Activated CD4-positive, alpha-beta T cell treated with anti-CD3 and anti-CD28 coated beads, Interleukin-2, amount 50 U/mL, for 24 hours (primary cell): ENCODE results near the gene CDH6.

Experiments
- DNase-seq, 2 donors: peaks; one replicate each; pipeline ENCODE4 v3.0.0-alpha.2; 2020; ENCODE audit warnings: low read depth in 1 of 2, low spot score in 1 of 2

The CDH6 gene

GRCh38 chr5:31244921-31245320 is 51.4 kb downstream of the CDH6 start:
- DNase-seq: no peak

- DNase-seq: no peak
These were observed 53.9 kb downstream of the CDH6 start for GRCh38 chr5:31247381-31247780.

- no peak for DNase-seq
These were observed 56.7 kb downstream of the CDH6 start for GRCh38 chr5:31250201-31250600.

GRCh38 chr5:31251032-31251431 is 57.5 kb downstream of the CDH6 start:
- DNase-seq: no peak

- DNase-seq: no peak
These were observed 61.6 kb downstream of the CDH6 start for GRCh38 chr5:31255041-31255440.

- DNase-seq: no peak
These were observed 74.8 kb downstream of the CDH6 start for GRCh38 chr5:31268256-31268655.

GRCh38 chr5:31268686-31269085 is 75.2 kb downstream of the CDH6 start:
- DNase-seq: no peak

GRCh38 chr5:31269259-31269658 is 75.8 kb downstream of the CDH6 start:
- DNase-seq: no peak

- DNase-seq: no peak
These were observed 76.9 kb downstream of the CDH6 start for GRCh38 chr5:31270396-31270795.

- no peak for DNase-seq
These were observed 78.1 kb downstream of the CDH6 start for GRCh38 chr5:31271567-31271966.

GRCh38 chr5:31273161-31273560 is 79.7 kb downstream of the CDH6 start:
- no peak for DNase-seq

- no peak for DNase-seq
These were observed 80.3 kb downstream of the CDH6 start for GRCh38 chr5:31273631-31274378.

GRCh38 chr5:31280210-31280609 is 86.7 kb downstream of the CDH6 start:
- DNase-seq: no peak

GRCh38 chr5:31283326-31283725 is 89.8 kb downstream of the CDH6 start:
- DNase-seq: no peak

- DNase-seq: no peak
These were observed 91.5 kb downstream of the CDH6 start for GRCh38 chr5:31285025-31285424.

- no peak for DNase-seq
These were observed 94.5 kb downstream of the CDH6 start for GRCh38 chr5:31287985-31288384.

GRCh38 chr5:31289429-31289828 is 95.9 kb downstream of the CDH6 start:
- DNase-seq: no peak

GRCh38 chr5:31291323-31291854 is 97.9 kb downstream of the CDH6 start:
- no peak for DNase-seq

GRCh38 chr5:31300501-31300900 is 107.0 kb downstream of the CDH6 start:
- no peak for DNase-seq

GRCh38 chr5:31301833-31302232 is 108.3 kb downstream of the CDH6 start:
- DNase-seq: no peak

- DNase-seq: no peak
These were observed 110.2 kb downstream of the CDH6 start for GRCh38 chr5:31303688-31304087.

GRCh38 chr5:31317665-31318064 is 124.2 kb downstream of the CDH6 start:
- DNase-seq: no peak

GRCh38 chr5:31319335-31319734 is 125.8 kb downstream of the CDH6 start:
- DNase-seq: no peak
